HUES6 (cell line): ENCODE data around the gene KDM4C.

ENCODE experiments used
- H3K27ac ChIP-seq: 2 replicates; pipeline ENCODE4 v1.7.0; 2013; ENCODE audit warnings: low read depth, mild to moderate bottlenecking, low read length, inconsistent platforms
- H3K27me3 ChIP-seq: 2 replicates; pipeline ENCODE4 v1.6.1; 2013; ENCODE audit warnings: low read length; ENCODE audit not compliant: control insufficient read depth, insufficient read depth
- H3K36me3 ChIP-seq: 2 replicates; pipeline ENCODE4 v1.6.1; 2013; ENCODE audit warnings: low read length; ENCODE audit not compliant: control insufficient read depth, insufficient read depth
- H3K4me1 ChIP-seq: 2 replicates; pipeline ENCODE4 v1.6.1; 2013; ENCODE audit warnings: low read length; ENCODE audit not compliant: control insufficient read depth, insufficient read depth
- H3K4me3 ChIP-seq: 2 replicates; pipeline ENCODE4 v1.5.1; 2013; ENCODE audit warnings: low read depth, low read length
- H3K9ac ChIP-seq: one replicate; pipeline ENCODE4 v1.6.1; 2013; ENCODE audit warnings: mild to moderate bottlenecking, low read length
- H3K9me3 ChIP-seq: 2 replicates; pipeline ENCODE4 v1.6.1; 2013; ENCODE audit warnings: low read depth, low read length; ENCODE audit not compliant: control insufficient read depth, insufficient read depth

KDM4C gene

GRCh38 chr9:6930827-6931226, 173.1 kb downstream of the KDM4C start:
- H3K27me3 ChIP-seq = no peaks in the 10 kb centered on the region
- H3K4me3 ChIP-seq = no peak overlapping the region
- H3K9me3 ChIP-seq = no peaks in the 10 kb centered on the region
- H3K27ac ChIP-seq = no peak overlapping the region
- no peak overlapping the region for H3K9ac ChIP-seq
- no peaks in the 10 kb centered on the region; the same call in 1 of the 2 replicates for H3K4me1 ChIP-seq
- no peaks in the 10 kb centered on the region for H3K36me3 ChIP-seq

- Histone ChIP-seq H3K9ac (no peak overlapping the region), H3K36me3 (no peaks in the 10 kb centered on the region), H3K27me3 (no peaks in the 10 kb centered on the region), H3K4me3 (no peak overlapping the region), H3K27ac (no peak overlapping the region), H3K4me1 (no peaks in the 10 kb centered on the region; the same call in 1 of the 2 replicates), H3K9me3 (no peaks in the 10 kb centered on the region)
These were observed 174.1 kb downstream of the KDM4C start for GRCh38 chr9:6931913-6932312.

GRCh38 chr9:6936103-6936502, 178.3 kb downstream of the KDM4C start:
- no peak overlapping the region for H3K4me3 ChIP-seq
- no peaks in the 10 kb centered on the region; the same call in 1 of the 2 replicates for H3K4me1 ChIP-seq
- H3K27me3 ChIP-seq = no peaks in the 10 kb centered on the region
- no peak overlapping the region for H3K9ac ChIP-seq
- peaks cover 6% of the 10 kb centered on the region for H3K9me3 ChIP-seq
- H3K27ac ChIP-seq = no peak overlapping the region
- no peaks in the 10 kb centered on the region for H3K36me3 ChIP-seq

GRCh38 chr9:6937209-6937608, 179.4 kb downstream of the KDM4C start:
- Histone ChIP-seq H3K27me3 (no peaks in the 10 kb centered on the region), H3K4me1 (no peaks in the 10 kb centered on the region), H3K9ac (no peak overlapping the region), H3K9me3 (peaks cover 6% of the 10 kb centered on the region), H3K36me3 (no peaks in the 10 kb centered on the region), H3K4me3 (no peak overlapping the region), H3K27ac (no peak overlapping the region)

GRCh38 chr9:6938447-6938846, 180.7 kb downstream of the KDM4C start:
- Histone ChIP-seq H3K27ac (no peak overlapping the region), H3K4me1 (no peaks in the 10 kb centered on the region), H3K27me3 (no peaks in the 10 kb centered on the region), H3K36me3 (no peaks in the 10 kb centered on the region), H3K9ac (no peak overlapping the region), H3K4me3 (no peak overlapping the region), H3K9me3 (peaks cover 6% of the 10 kb centered on the region)

- Histone ChIP-seq H3K27me3 (no peaks in the 10 kb centered on the region), H3K36me3 (no peaks in the 10 kb centered on the region), H3K9ac (no peak overlapping the region), H3K4me1 (no peaks in the 10 kb centered on the region), H3K27ac (no peak overlapping the region), H3K4me3 (no peak overlapping the region), H3K9me3 (peaks cover 6% of the 10 kb centered on the region)
These were observed 181.1 kb downstream of the KDM4C start for GRCh38 chr9:6938873-6939272.

- no peaks in the 10 kb centered on the region for H3K27me3 ChIP-seq
- H3K4me3 ChIP-seq = no peak overlapping the region
- no peak overlapping the region for H3K27ac ChIP-seq
- peaks cover 6% of the 10 kb centered on the region for H3K9me3 ChIP-seq
- H3K4me1 ChIP-seq = no peaks in the 10 kb centered on the region
- H3K36me3 ChIP-seq = no peaks in the 10 kb centered on the region
- no peak overlapping the region for H3K9ac ChIP-seq
These were observed 183.7 kb downstream of the KDM4C start for GRCh38 chr9:6941501-6941900.

GRCh38 chr9:6942406-6942805, 184.6 kb downstream of the KDM4C start:
- Histone ChIP-seq H3K27ac (no peak overlapping the region), H3K9ac (no peak overlapping the region), H3K9me3 (peaks cover 6% of the 10 kb centered on the region), H3K27me3 (no peaks in the 10 kb centered on the region), H3K4me1 (no peaks in the 10 kb centered on the region), H3K4me3 (no peak overlapping the region), H3K36me3 (no peaks in the 10 kb centered on the region)

GRCh38 chr9:6943293-6943692, 185.5 kb downstream of the KDM4C start:
- no peak overlapping the region for H3K9ac ChIP-seq
- peaks cover 6% of the 10 kb centered on the region for H3K9me3 ChIP-seq
- H3K4me1 ChIP-seq = no peaks in the 10 kb centered on the region
- H3K4me3 ChIP-seq = no peak overlapping the region
- H3K27ac ChIP-seq = no peak overlapping the region
- no peaks in the 10 kb centered on the region for H3K36me3 ChIP-seq
- H3K27me3 ChIP-seq = no peaks in the 10 kb centered on the region

GRCh38 chr9:6944093-6944551, 186.3 kb downstream of the KDM4C start:
- no peaks in the 10 kb centered on the region for H3K27me3 ChIP-seq
- no peaks in the 10 kb centered on the region for H3K4me1 ChIP-seq
- H3K4me3 ChIP-seq = no peak overlapping the region
- H3K9me3 ChIP-seq = peaks cover 3% of the 10 kb centered on the region
- H3K9ac ChIP-seq = no peak overlapping the region
- H3K27ac ChIP-seq = no peak overlapping the region
- no peaks in the 10 kb centered on the region for H3K36me3 ChIP-seq

- H3K27ac ChIP-seq = no peak overlapping the region
- no peak overlapping the region for H3K4me3 ChIP-seq
- peaks cover 2% of the 10 kb centered on the region; the same call in 1 of the 2 replicates for H3K9me3 ChIP-seq
- no peaks in the 10 kb centered on the region for H3K36me3 ChIP-seq
- H3K4me1 ChIP-seq = no peaks in the 10 kb centered on the region
- no peak overlapping the region for H3K9ac ChIP-seq
- H3K27me3 ChIP-seq = no peaks in the 10 kb centered on the region
These were observed 187.1 kb downstream of the KDM4C start for GRCh38 chr9:6944896-6945295.

GRCh38 chr9:6945816-6946215, 188.0 kb downstream of the KDM4C start:
- H3K4me1 ChIP-seq = no peaks in the 10 kb centered on the region
- H3K4me3 ChIP-seq = no peak overlapping the region

More at GRCh38 chr9:6945816-6946215, 188.0 kb downstream of the KDM4C start:
- Histone ChIP-seq H3K36me3 (no peaks in the 10 kb centered on the region), H3K27ac (no peak overlapping the region), H3K27me3 (no peaks in the 10 kb centered on the region), H3K9ac (no peak overlapping the region), H3K9me3 (peaks cover 2% of the 10 kb centered on the region; the same call in 1 of the 2 replicates)
